T-helper 2 cell treated with Interferon-gamma antibody and Interleukin-4, amounts not matched to agents 5 μg/mL and 100 μg/mL, for 36 hours (primary cell): ENCODE data around the gene APBA2.

Experiments used
- DNase-seq: peaks from one replicate; pipeline ENCODE4 v3.0.0; 2021; ENCODE audit warnings: low spot score
- H3K27ac Mint-ChIP-seq: one replicate; pipeline ENCODE4 v1.8.0; 2021; ENCODE audit warnings: mild to moderate bottlenecking, mixed read lengths
- H3K27me3 Mint-ChIP-seq: one replicate; pipeline ENCODE4 v1.8.0; 2021; ENCODE audit warnings: low read depth, mixed read lengths
- H3K36me3 Mint-ChIP-seq: one replicate; pipeline ENCODE4 v1.8.0; 2021; ENCODE audit warnings: low read depth, mixed read lengths
- H3K4me1 Mint-ChIP-seq: one replicate; pipeline ENCODE4 v1.8.0; 2021; ENCODE audit warnings: low read depth, mixed read lengths
- H3K4me3 Mint-ChIP-seq: one replicate; pipeline ENCODE4 v1.8.0; 2022; ENCODE audit warnings: mild to moderate bottlenecking, moderate library complexity, mixed read lengths
- H3K9me3 Mint-ChIP-seq: one replicate; pipeline ENCODE4 v1.8.0; 2021; ENCODE audit warnings: mixed read lengths

The APBA2 gene

GRCh38 chr15:29107291-29107890, 221.6 kb downstream of the APBA2 start:
- H3K36me3 Mint-ChIP-seq = no peaks in the 10 kb centered on the region

GRCh38 chr15:29107971-29108645, 222.3 kb downstream of the APBA2 start:
- Mint-ChIP-seq H3K27ac (no peak overlapping the region), H3K27me3 (no peaks in the 10 kb centered on the region), H3K4me1 (no peaks in the 10 kb centered on the region), H3K36me3 (no peaks in the 10 kb centered on the region), H3K9me3 (no peaks in the 10 kb centered on the region), H3K4me3 (no peak overlapping the region)
- no peak for DNase-seq

More at GRCh38 chr15:29107291-29107890, 221.6 kb downstream of the APBA2 start:
- Mint-ChIP-seq H3K4me1 (no peaks in the 10 kb centered on the region), H3K27me3 (no peaks in the 10 kb centered on the region), H3K4me3 (no peak overlapping the region), H3K27ac (no peak overlapping the region), H3K9me3 (no peaks in the 10 kb centered on the region)
- no peak for DNase-seq

DNA sequence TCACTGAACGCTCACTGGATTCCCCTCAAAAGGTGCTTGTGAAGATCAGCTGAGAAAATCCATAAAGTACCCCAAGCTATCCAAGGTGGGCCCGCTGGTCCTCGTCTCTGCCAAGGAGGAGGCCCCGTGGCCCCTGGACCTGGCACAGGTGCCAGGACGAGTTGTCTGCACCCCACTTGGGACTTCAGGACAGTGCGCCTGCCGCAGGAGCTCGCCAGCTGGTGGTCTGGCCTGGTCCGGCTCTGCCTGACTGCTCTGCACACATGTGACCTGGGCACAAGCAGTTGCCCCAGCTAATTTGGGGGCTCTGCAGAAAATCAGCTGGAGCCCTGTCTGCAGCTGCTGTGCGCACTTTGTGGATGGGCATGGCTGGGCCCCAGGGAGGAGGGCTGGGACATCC, 224.0 kb downstream of the APBA2 start:
- peaks cover 3% of the 10 kb centered on the region for H3K4me1 Mint-ChIP-seq
- H3K4me3 Mint-ChIP-seq = no peak overlapping the region
- DNase-seq = no peak
- H3K36me3 Mint-ChIP-seq = no peaks in the 10 kb centered on the region
- H3K27me3 Mint-ChIP-seq = peaks cover 7% of the 10 kb centered on the region
- H3K27ac Mint-ChIP-seq = no peak overlapping the region
- H3K9me3 Mint-ChIP-seq = no peaks in the 10 kb centered on the region

DNA sequence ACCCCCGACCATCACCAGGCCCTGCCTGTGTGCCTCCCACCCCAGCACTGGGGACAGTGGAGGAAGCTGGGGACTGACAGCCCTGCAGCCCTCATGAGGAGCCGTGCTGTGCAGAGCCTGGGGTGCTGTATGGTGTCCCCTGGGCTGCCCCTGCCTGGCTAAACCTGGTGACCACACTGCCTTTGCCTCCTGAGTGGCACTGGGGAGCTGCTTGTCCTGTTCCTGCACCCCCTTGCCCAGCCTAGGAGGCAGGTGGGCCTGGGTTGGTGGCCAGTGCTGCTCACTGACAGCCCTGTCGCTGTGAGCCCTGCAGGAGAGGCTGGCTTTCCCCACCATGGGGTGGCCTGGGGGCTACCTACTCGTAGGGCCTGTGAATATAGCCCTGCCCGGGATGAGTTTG, 224.4 kb downstream of the APBA2 start:
- Mint-ChIP-seq H3K27me3 (peaks cover 9% of the 10 kb centered on the region), H3K27ac (no peak overlapping the region)

DNA sequence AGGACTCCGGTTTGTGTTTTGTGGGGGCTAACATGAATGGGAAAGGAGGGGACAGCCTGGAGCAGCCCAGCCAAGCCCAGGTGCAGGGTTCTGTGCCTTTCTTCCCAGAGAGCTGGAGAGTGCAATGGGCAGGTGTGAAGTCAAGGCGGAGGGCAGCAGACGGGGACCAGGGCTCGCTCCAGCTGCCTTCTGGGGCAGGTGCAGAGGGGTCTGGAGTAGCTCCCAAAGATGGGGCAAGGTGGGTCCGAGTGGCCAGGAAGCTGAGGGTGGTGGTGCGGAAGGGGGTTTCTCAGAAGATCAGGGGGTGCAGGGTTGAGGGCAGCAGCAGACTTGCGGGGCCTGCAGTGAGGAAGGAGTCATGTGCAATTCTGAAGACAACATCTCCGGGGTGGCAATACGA, 225.0 kb downstream of the APBA2 start:
- Mint-ChIP-seq H3K4me3 (no peak overlapping the region), H3K36me3 (no peaks in the 10 kb centered on the region), H3K9me3 (no peaks in the 10 kb centered on the region), H3K4me1 (peaks cover 4% of the 10 kb centered on the region), H3K27ac (no peak overlapping the region), H3K27me3 (peaks cover 9% of the 10 kb centered on the region)
- no peak for DNase-seq

More for the DNA sequence above, 224.4 kb downstream of the APBA2 start:
- Mint-ChIP-seq H3K4me1 (peaks cover 4% of the 10 kb centered on the region), H3K36me3 (no peaks in the 10 kb centered on the region), H3K9me3 (no peaks in the 10 kb centered on the region), H3K4me3 (no peak overlapping the region)
- DNase-seq = no peak

DNA sequence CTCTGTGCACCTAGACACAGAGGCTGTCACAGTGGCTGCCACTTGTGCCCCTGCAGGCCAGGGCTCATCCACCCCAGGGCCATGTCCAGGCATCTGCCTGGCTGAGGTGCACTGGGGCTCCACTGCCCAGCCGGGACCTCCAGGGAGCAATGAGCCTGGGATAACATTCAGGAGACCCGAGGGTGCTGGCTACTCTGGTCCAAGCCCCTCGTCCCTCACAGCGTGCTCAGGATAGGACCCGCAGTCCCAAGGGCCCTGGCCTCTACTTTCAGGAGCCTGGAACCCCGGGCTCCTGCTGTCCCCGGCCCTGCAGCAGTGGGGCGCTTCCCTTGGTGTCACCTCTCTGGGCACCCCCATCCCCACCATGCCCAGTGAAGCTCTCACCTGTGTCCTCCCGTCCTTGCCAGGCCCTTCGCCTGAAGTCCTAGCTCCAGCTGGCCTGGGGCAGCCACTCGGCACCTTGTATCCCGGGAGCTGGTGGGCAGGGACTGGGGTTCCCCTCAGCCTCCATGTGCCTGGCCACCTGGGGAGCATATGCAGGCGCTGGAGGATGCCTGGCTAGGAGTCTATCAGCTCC, 226.0 kb downstream of the APBA2 start:
- H3K9me3 Mint-ChIP-seq = no peaks in the 10 kb centered on the region

DNA sequence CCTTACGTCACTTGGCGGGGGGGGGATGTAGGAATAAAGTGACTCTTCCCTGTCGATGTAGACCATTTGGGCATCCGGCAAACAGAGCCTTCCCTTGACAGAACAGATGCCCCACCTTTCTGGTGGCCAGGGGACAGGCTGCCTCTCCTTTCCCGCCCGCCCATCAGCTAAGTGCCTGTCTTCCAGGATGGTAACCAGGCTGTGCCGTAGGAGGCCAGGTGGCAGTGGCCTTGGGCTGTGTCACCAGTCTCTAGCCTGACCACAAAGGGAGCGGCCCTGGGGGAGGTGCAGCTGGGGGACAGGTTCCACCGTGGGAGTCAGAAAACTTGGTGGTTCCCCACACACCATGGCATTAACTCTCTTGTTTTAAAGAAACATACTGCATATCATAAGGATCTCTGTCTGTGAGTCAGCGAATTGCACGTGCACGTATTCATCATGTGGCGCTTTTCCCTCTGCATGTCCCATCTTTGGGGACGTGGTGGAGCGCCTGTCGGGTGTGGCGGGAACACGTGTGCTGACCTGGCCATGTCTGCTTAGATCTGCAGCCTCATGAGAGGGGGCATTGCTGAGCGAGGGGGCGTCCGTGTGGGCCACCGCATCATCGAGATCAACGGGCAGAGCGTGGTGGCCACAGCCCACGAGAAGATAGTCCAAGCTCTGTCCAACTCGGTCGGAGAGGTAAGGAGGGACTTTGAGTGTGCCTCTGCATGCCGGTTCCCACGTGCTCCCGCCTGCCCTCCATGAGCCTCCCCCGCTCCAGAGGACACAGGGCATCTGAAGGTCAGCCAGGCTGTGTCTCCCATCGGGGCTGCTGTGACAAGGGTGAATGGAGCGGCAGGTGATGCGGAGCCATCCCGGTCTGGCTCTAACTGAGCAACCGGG, 227.8 kb downstream of the APBA2 start:
- no peaks in the 10 kb centered on the region for H3K36me3 Mint-ChIP-seq
- no peak overlapping the region for H3K4me3 Mint-ChIP-seq
- DNase-seq = no peak
- H3K9me3 Mint-ChIP-seq = no peaks in the 10 kb centered on the region
- H3K4me1 Mint-ChIP-seq = peaks cover 4% of the 10 kb centered on the region
- peaks cover 9% of the 10 kb centered on the region for H3K27me3 Mint-ChIP-seq
- no peak overlapping the region for H3K27ac Mint-ChIP-seq

More for the DNA sequence above, 226.0 kb downstream of the APBA2 start:
- Mint-ChIP-seq H3K4me1 (peaks cover 4% of the 10 kb centered on the region), H3K27me3 (peaks cover 9% of the 10 kb centered on the region), H3K27ac (no peak overlapping the region), H3K4me3 (no peak overlapping the region), H3K36me3 (no peaks in the 10 kb centered on the region)
- no peak for DNase-seq

DNA sequence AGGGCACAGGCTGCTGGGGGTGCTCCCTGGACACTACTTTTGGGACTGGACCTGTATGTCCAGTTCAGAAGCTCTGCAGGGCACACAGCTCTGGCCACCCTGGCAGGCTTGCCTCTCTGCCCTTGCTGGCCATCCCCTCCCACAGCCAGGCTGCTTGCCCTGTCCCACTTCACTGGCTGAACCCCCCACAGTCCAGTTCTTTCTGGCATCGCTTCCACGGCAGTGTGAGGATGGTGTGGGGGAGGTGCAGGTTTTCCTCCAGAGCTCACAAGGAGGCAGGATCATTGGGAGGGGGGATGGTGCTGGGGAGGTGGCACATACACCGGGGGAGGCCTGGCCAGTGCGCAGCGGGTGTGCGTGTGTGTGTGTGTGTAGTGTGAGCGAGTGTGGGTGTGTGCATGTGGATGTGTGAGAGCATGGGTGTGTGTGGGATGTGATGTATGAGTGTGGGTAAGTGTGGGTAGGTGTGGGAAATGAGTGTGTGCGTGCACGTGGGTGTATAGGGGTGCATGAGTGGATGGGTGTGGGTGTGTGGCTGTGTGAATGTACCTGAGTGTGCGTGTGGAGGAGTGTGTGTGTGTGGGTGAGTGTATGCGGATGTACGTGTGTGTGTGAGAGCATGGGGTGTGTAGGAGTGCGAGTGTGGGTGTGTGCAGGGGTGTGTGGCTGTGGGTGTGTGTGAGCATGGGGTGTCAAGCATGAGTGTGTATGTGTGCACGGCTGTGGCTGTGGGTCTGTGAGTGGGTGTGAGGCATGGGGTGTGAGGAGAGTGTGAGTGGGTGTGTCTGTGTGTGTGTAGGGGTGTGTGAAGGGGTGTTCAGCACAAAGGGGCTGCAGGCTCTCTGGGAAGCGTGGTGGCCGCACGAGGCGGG, 228.7 kb downstream of the APBA2 start:
- Mint-ChIP-seq H3K4me1 (peaks cover 4% of the 10 kb centered on the region), H3K36me3 (no peaks in the 10 kb centered on the region), H3K27ac (no peak overlapping the region), H3K27me3 (peaks cover 9% of the 10 kb centered on the region), H3K4me3 (no peak overlapping the region), H3K9me3 (no peaks in the 10 kb centered on the region)
- no peak for DNase-seq

- Mint-ChIP-seq H3K27ac (no peak overlapping the region), H3K4me3 (no peak overlapping the region)
These were observed 229.6 kb downstream of the APBA2 start for GRCh38 chr15:29115093-29115991.

DNA sequence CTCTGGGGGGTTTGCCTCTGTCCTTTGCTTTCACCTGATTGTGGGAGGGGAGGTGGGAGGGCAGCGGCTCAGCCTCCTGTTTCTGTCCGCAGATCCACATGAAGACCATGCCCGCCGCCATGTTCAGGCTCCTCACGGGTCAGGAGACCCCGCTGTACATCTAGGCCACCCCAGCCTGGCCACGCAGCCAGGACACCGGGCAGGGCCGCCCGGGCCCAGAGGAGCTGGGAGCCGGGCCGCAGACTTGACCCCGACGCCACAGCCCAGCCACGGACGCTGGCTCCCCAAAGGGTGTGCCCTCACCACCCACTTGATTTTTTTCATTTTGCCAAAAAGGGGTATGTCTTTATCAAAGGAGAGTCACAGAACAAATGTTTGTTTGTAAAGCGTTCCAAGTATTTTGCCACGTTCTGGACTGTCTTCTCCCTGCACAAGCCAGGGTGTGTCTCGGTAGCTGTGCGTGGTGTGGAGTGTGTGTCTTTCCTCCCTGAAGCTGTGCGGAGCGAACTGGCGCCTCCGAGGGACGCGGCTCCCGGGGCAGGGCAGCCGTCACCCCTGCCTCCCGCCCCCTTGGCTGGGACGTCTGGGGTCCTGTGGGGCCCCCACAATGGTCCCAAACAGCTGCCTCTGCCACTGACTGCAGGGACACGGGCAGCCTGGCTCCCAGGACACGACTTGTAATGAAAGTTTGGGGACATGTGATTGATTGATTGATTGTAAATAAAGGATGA, 231.4 kb downstream of the APBA2 start:
- Mint-ChIP-seq H3K4me1 (peaks cover 4% of the 10 kb centered on the region), H3K4me3 (no peak overlapping the region), H3K27ac (no peak overlapping the region), H3K36me3 (no peaks in the 10 kb centered on the region), H3K9me3 (no peaks in the 10 kb centered on the region), H3K27me3 (peaks cover 9% of the 10 kb centered on the region)
- no peak for DNase-seq

More at GRCh38 chr15:29115093-29115991, 229.6 kb downstream of the APBA2 start:
- Mint-ChIP-seq H3K36me3 (no peaks in the 10 kb centered on the region), H3K9me3 (no peaks in the 10 kb centered on the region), H3K4me1 (peaks cover 4% of the 10 kb centered on the region), H3K27me3 (peaks cover 9% of the 10 kb centered on the region)
- no peak for DNase-seq

DNA sequence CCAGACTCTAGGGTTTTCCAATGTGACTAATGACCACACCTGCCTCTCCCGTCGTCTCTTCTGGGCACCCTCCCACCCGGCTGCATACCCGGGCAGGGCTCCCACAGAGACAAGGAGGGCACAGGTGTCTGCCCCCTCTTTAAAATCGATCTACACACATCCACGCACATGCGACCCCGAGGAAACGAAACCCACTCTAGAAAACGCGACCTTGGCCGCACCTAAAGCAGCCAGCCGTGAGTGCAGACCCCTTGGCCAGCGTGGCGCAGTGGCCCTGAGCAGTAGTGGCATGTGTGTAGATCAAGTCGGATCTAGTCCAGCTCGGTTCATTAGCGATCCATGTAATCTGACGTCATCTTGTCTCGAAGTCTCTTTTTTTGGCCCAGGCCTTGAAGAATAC, 232.0 kb downstream of the APBA2 start:
- no peak overlapping the region for H3K27ac Mint-ChIP-seq
- peaks cover 4% of the 10 kb centered on the region for H3K4me1 Mint-ChIP-seq
- no peaks in the 10 kb centered on the region for H3K9me3 Mint-ChIP-seq
- no peak overlapping the region for H3K4me3 Mint-ChIP-seq
- H3K36me3 Mint-ChIP-seq = no peaks in the 10 kb centered on the region
- H3K27me3 Mint-ChIP-seq = peaks cover 9% of the 10 kb centered on the region
- no peak for DNase-seq

DNA sequence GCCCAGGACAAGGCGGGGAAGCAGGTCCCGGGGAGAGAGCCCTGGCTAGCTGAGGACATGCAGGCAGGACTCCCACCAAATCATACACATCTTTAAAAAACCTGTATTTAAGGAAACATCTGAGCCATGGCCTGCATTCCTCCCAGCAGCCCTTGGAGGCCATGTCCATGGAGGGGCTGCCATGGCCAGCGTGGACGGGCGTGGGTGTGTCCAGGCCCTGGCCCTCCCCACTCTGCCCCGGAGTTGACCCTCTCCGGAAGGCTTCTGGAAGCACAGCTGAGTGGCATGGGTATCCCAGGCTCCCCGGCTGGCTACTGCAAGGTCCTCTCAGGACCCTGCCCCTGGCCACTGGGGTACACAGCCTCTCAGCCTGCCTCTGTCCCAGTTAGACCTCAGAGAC, 234.1 kb downstream of the APBA2 start:
- H3K4me1 Mint-ChIP-seq = peaks cover under 1% of the 10 kb centered on the region
- no peak for DNase-seq
- no peak overlapping the region for H3K4me3 Mint-ChIP-seq

More for the DNA sequence above, 234.1 kb downstream of the APBA2 start:
- Mint-ChIP-seq H3K36me3 (no peaks in the 10 kb centered on the region), H3K9me3 (no peaks in the 10 kb centered on the region), H3K27ac (no peak overlapping the region), H3K27me3 (peaks cover under 1% of the 10 kb centered on the region)
